B cell (primary cell): ENCODE data around the gene GRIK5. TPM values are rescaled to one million over a fixed set of nuclear protein-coding genes. Genes with fewer than 3 reads are reported as not detected.

ENCODE experiments used
- ATAC-seq: fragments of 200-7000 bp; cut with Tn5 transposase; one replicate; pipeline ENCODE4 v1.10.0; 2021; ENCODE audit warnings: low read depth, mild to moderate bottlenecking, moderate number of reproducible peaks, moderate library complexity
- CTCF ChIA-PET: fragments of 350-600 bp; sonication (Branson Sonifier 250); formaldehyde crosslinking; loops from one replicate; lab custom pipeline; 2021; ENCODE audit warnings: antibody characterized with exemption, inconsistent platforms; lab: Charles Lee
- POLR2A ChIA-PET: fragments of 350-600 bp; sonication (Branson Sonifier 250); formaldehyde crosslinking; loops from one replicate; lab custom pipeline; 2021; ENCODE audit warnings: antibody characterized with exemption; lab: Charles Lee
- DNase-seq: peaks from one replicate; pipeline ENCODE4 v3.0.0; 2013
- H2AFZ ChIP-seq: 2 replicates; pipeline ENCODE4 v1.6.1; 2012; ENCODE audit warnings: mild to moderate bottlenecking, low read depth, low read length; ENCODE audit not compliant: insufficient read depth, poor library complexity, severe bottlenecking
- H3K27ac ChIP-seq, 2 donors: 1 replicate in 1 of 2; 2 replicates in 1 of 2; pipeline ENCODE4 v1.5.1; 2012 to 2013; ENCODE audit warnings: low read length in 2 of 2, mild to moderate bottlenecking in 2 of 2, moderate library complexity in 1 of 2
- H3K27me3 ChIP-seq, 4 experiments: fragments of 200-600 bp in 1 of 4; sonication (generic) in 1 of 4; replicated peaks in 1 of 4; 1 replicate in 2 of 4; 2 replicates in 2 of 4; pipeline versions ENCODE4 v1.6.1 to v1.7.0; 2013 to 2016; ENCODE audit warnings: low read length in 3 of 4, mild to moderate bottlenecking in 2 of 4, mixed read lengths in 1 of 4, moderate library complexity in 1 of 4; ENCODE audit not compliant: insufficient read depth in 4 of 4, control insufficient read depth in 3 of 4; ENCODE audit errors: control extremely low read depth in 1 of 4
- H3K36me3 ChIP-seq, 2 experiments: replicated peaks in 1 of 2; 1 replicate in 1 of 2; 2 replicates in 1 of 2; pipeline versions ENCODE4 v1.6.1 to v1.7.1; 2013; ENCODE audit warnings: low read length in 1 of 2; ENCODE audit not compliant: insufficient read depth in 2 of 2, control insufficient read depth in 1 of 2; ENCODE audit errors: control extremely low read depth in 1 of 2, extremely low read depth in 1 of 2
- H3K4me1 ChIP-seq, 2 donors: fragments of 200-600 bp in 1 of 2; sonication (generic) in 1 of 2; 1 replicate in 1 of 2; 2 replicates in 1 of 2; pipeline versions ENCODE4 v1.5.1 to v1.6.1; 2013 to 2017; ENCODE audit warnings: low read length in 2 of 2; ENCODE audit not compliant: control insufficient read depth in 2 of 2, insufficient read depth in 2 of 2
- H3K4me2 ChIP-seq: replicated peaks from 2 replicates; pipeline ENCODE3; 2012; ENCODE audit warnings: mild to moderate bottlenecking, low read depth, low read length; ENCODE audit not compliant: poor library complexity, severe bottlenecking
- H3K4me3 ChIP-seq, 5 experiments: fragments of 200-600 bp in 1 of 5; sonication (generic) in 1 of 5; 1 replicate in 3 of 5; 2 replicates in 2 of 5; pipeline versions ENCODE4 v1.5.1 to v1.7.0; 2011 to 2016; ENCODE audit warnings: low read length in 4 of 5, mild to moderate bottlenecking in 4 of 5, low read depth in 2 of 5, control low read depth in 1 of 5, moderate library complexity in 1 of 5; ENCODE audit not compliant: insufficient read depth in 1 of 5; ENCODE audit errors: control extremely low read depth in 1 of 5, extremely low read depth in 1 of 5
- H3K79me2 ChIP-seq: fragments of 200-600 bp; sonication (generic); one replicate; pipeline ENCODE4 v1.6.0; 2016; ENCODE audit warnings: low read length; ENCODE audit not compliant: control insufficient read depth, insufficient read depth
- H3K9ac ChIP-seq: fragments of 200-600 bp; sonication (generic); 2 replicates; pipeline ENCODE4 v1.6.1; 2017; ENCODE audit warnings: mild to moderate bottlenecking, low read length, moderate library complexity
- H3K9me3 ChIP-seq, 3 donors: one replicate each; pipeline versions ENCODE4 v1.6.1 to v1.7.1; 2013; ENCODE audit warnings: low read length in 2 of 3; ENCODE audit not compliant: control insufficient read depth in 2 of 3, insufficient read depth in 1 of 3; ENCODE audit errors: control extremely low read depth in 1 of 3
- H4K20me1 ChIP-seq: 2 replicates; pipeline ENCODE4 v1.6.0; 2012; ENCODE audit warnings: mild to moderate bottlenecking, low read length; ENCODE audit not compliant: insufficient read depth, control insufficient read depth, poor library complexity, severe bottlenecking
- H3K27ac Mint-ChIP-seq: one replicate; pipeline ENCODE4 v1.8.0; 2021; ENCODE audit warnings: mixed read lengths
- H3K27me3 Mint-ChIP-seq: one replicate; pipeline ENCODE4 v1.8.0; 2021; ENCODE audit warnings: mixed read lengths
- H3K4me1 Mint-ChIP-seq: one replicate; pipeline ENCODE4 v1.8.0; 2021; ENCODE audit warnings: mixed read lengths
- H3K4me3 Mint-ChIP-seq: one replicate; pipeline ENCODE4 v1.8.0; 2021; ENCODE audit warnings: mixed read lengths
- H3K9me3 Mint-ChIP-seq: one replicate; pipeline ENCODE4 v1.8.0; 2022; ENCODE audit warnings: mixed read lengths; ENCODE audit not compliant: insufficient read depth
- CTCF ChIP-seq: fragments of 200-600 bp; IDR thresholded peaks from one replicate; pipeline ENCODE4 v1.8.0; 2022; ENCODE audit warnings: antibody characterized with exemption, mild to moderate bottlenecking
- EZH2 ChIP-seq: IDR thresholded peaks from 2 replicates; pipeline ENCODE4 v1.6.1; 2012; ENCODE audit warnings: borderline replicate concordance, low read depth, mild to moderate bottlenecking, moderate library complexity, low read length; ENCODE audit not compliant: insufficient read depth, poor library complexity, severe bottlenecking
- WGBS: methylation state at CpG from one replicate; pipeline ENCODE4 v1.1.5; 2013; ENCODE audit warnings: missing lambda C conversion rate; ENCODE audit not compliant: insufficient coverage; 5-methylcytosine and 5-hydroxymethylcytosine counted together
- intact Hi-C: fragments of 100-400 bp; cut with micrococcal nuclease; formaldehyde crosslinking; loops from one replicate; pipeline ENCODE4 v1.10.0; 2022
- polyA plus RNA-seq: library from polyadenylated mRNA; depleted of rRNA; stranded (reverse); fragments of >200 nt; gene quantifications from 2 replicates; pipeline ENCODE4 v1.2.3, GENCODE V29; 2012
- total RNA-seq, 2 donors: library from RNA; stranded (reverse); fragments of 120-200 nt in 1 of 2; gene quantifications; 1 replicate in 1 of 2; 2 replicates in 1 of 2; pipeline versions ENCODE4 v1.2.3 to v1.2.4, GENCODE V29; 2013 to 2022

GRIK5 gene
- total and polyA plus RNA-seq, 2 donors (not counting 1 experiment from before 2014, with no cell fraction given) = 0.09 to 0.27 TPM

DNA sequence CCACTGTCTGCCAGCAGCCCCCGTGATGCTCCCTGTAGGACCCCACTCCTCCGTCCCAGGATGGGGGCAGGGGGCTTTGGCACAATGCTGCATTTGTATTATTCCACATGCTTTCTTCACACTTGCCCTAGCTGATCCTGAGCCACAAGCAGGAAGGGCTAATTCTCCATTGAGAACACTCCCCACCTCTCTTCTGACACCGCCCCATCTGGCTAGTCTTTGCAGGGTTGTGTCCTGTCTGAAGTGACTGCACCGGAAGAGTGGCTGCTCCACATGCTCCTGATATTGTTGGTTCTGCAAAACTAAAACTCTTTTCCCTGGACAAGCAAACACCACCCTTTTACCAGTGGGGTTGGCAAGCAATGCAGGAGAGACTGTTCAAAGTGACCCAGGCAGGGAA, 23.9 kb upstream of the GRIK5 start:
- TF ChIP-seq EZH2 (no peak), CTCF (no peak)
- Mint-ChIP-seq H3K4me3 (no peak overlapping the region), H3K9me3 (no peaks in the 10 kb centered on the region), H3K4me1 (peaks cover 29% of the 10 kb centered on the region), H3K27ac (peak overlapping the region; percentile 27), H3K27me3 (no peaks in the 10 kb centered on the region)
- Histone ChIP-seq H3K9me3 (no peaks in the 10 kb centered on the region), H3K4me3 (no peak overlapping the region), H4K20me1 (peaks cover 77% of the 10 kb centered on the region), H3K27me3 (no peaks in the 10 kb centered on the region), H3K36me3 (peaks cover 1 to 70% of the 10 kb centered on the region in 2 experiments), H2AFZ (no peak overlapping the region), H3K4me1 (peaks cover 5 to 31% of the 10 kb centered on the region in 2 donors), H3K4me2 (no peak overlapping the region), H3K9ac (no peak overlapping the region), H3K79me2 (peaks cover 22% of the 10 kb centered on the region), H3K27ac (peak overlapping the region in 1 of 2 donors; percentile 39)
- ChIA-PET POLR2A (no interaction called here), CTCF (interaction anchor here (0.9 kb wide), 1 partner anchor 15 kb away, joined by 4 read pairs; no protein-coding TSS in a partner anchor)
- WGBS = 83% methylated on average over 4 of the region's 4 CpGs
- ATAC-seq (no peak), DNase-seq (no peak)
- intact Hi-C loops = no loop called here

- no peak for TF ChIP-seq CTCF
- no peak for TF ChIP-seq EZH2
- Mint-ChIP-seq H3K27me3 (no peaks in the 10 kb centered on the region), H3K9me3 (no peaks in the 10 kb centered on the region), H3K27ac (peak overlapping the region; percentile 32), H3K4me3 (no peak overlapping the region), H3K4me1 (peaks cover 33% of the 10 kb centered on the region)
- peaks cover 9 to 35% of the 10 kb centered on the region in 2 donors for H3K4me1 ChIP-seq
- no peaks in the 10 kb centered on the region for H3K27me3 ChIP-seq
- 100% methylated on average over 4 of the region's 4 CpGs for WGBS
- H3K9me3 ChIP-seq = no peaks in the 10 kb centered on the region
- DNase-seq (no peak), ATAC-seq (no peak)
- H3K27ac ChIP-seq = peak overlapping the region in 1 of 2 donors; percentile 39
- POLR2A ChIA-PET = interaction anchor here (0.6 to 0.7 kb wide), 2 partner anchors 140 to 275 kb away, joined by 3 to 5 read pairs; no protein-coding TSS in a partner anchor
- peaks cover 77% of the 10 kb centered on the region for H4K20me1 ChIP-seq
- H3K4me2 ChIP-seq = no peak overlapping the region
- H3K9ac ChIP-seq = no peak overlapping the region
- H3K4me3 ChIP-seq = no peak overlapping the region
- peaks cover 19% of the 10 kb centered on the region for H3K79me2 ChIP-seq
- intact Hi-C loops = no loop called here
- CTCF ChIA-PET = interaction anchor here (0.9 kb wide), 1 partner anchor 15 kb away, joined by 4 read pairs; no protein-coding TSS in a partner anchor
- H3K36me3 ChIP-seq = peaks cover 1 to 66% of the 10 kb centered on the region in 2 experiments
- H2AFZ ChIP-seq = no peak overlapping the region
Measured at GRCh38 chr19:42093505-42093904, 23.5 kb upstream of the GRIK5 start.
